HCT116 (cell line): Measurements from ENCODE around the gene PTPRA. TPM values are rescaled to one million over a fixed set of nuclear protein-coding genes. Genes with fewer than 3 reads are reported as not detected.

Experiments
- ATAC-seq: fragments of 200-7000 bp; cut with Tn5 transposase; 2 replicates; pipeline ENCODE4 v1.9.1; 2020; ENCODE audit warnings: mild to moderate bottlenecking, moderate library complexity
- BruUV-seq: library from RNA; stranded (reverse); fragments of 400-500 nt; replicated peaks from 2 replicates; lab custom pipeline; 2021; lab: Mats Ljungman, UMichigan
- CTCF ChIA-PET: fragments of 300-600 bp; sonication (Branson Sonifier 250); formaldehyde crosslinking; loops from one replicate; lab custom pipeline; 2021; ENCODE audit warnings: antibody characterized with exemption; lab: Charles Lee
- POLR2A ChIA-PET: fragments of 300-600, 350-600 bp; sonication (Branson Sonifier 250); formaldehyde crosslinking; loops from one replicate; lab custom pipeline; 2021; ENCODE audit warnings: antibody characterized with exemption; lab: Charles Lee
- RAD21 ChIA-PET, 2 experiments: fragments of 300-600 bp; sonication (Branson Sonifier 250); formaldehyde crosslinking; loops; one replicate each; lab custom pipeline; 2023; ENCODE audit warnings: low total read pairs in 2 of 2; ENCODE audit not compliant: uncharacterized antibody in 2 of 2, unreplicated experiment in 2 of 2, low non-redundant PET in 1 of 2; lab: Charles Lee
- DNase-seq: peaks from one replicate; pipeline ENCODE4 v3.0.0-alpha.2; 2010; ENCODE audit warnings: low read depth, low spot score
- H2AFZ ChIP-seq: fragments of 200-600 bp; shearing (Covaris generic), sonication (generic); 2 replicates; pipeline ENCODE4 v1.6.1; 2017; ENCODE audit warnings: low read depth, mixed run types, mixed read lengths, antibody characterized with exemption, low read length; ENCODE audit not compliant: poor library complexity, severe bottlenecking
- H3K27ac ChIP-seq: 2 replicates; pipeline ENCODE4 v1.5.1; 2012; ENCODE audit warnings: low read depth, low read length
- H3K27me3 ChIP-seq: fragments of 200-600 bp; sonication (generic); 2 replicates; pipeline ENCODE4 v1.6.1; 2016; ENCODE audit warnings: mixed run types, low read length, mixed read lengths; ENCODE audit not compliant: insufficient read depth
- H3K36me3 ChIP-seq, 2 experiments: fragments of 200-500 bp in 1 of 2; fragments of 200-600 bp in 1 of 2; sonication (Bioruptor generic) in 1 of 2; sonication (generic) in 1 of 2; 2 replicates each; pipeline versions ENCODE4 v1.5.1 to v1.6.1; 2014 to 2016; ENCODE audit warnings: low read length in 2 of 2, inconsistent platforms in 1 of 2, mixed read lengths in 1 of 2, mixed run types in 1 of 2; ENCODE audit not compliant: insufficient read depth in 2 of 2, control insufficient read depth in 1 of 2
- H3K4me1 ChIP-seq, 2 experiments: fragments of 200-600 bp in 1 of 2; sonication (generic) in 1 of 2; 2 replicates each; pipeline versions ENCODE4 v1.5.1 to v1.6.1; 2012 to 2017; ENCODE audit warnings: low read length in 2 of 2, inconsistent platforms in 1 of 2, mild to moderate bottlenecking in 1 of 2, mixed read lengths in 1 of 2, mixed run types in 1 of 2, moderate library complexity in 1 of 2; ENCODE audit not compliant: insufficient read depth in 2 of 2, control insufficient read depth in 1 of 2
- H3K4me2 ChIP-seq: fragments of 200-600 bp; sonication (generic); 2 replicates; pipeline ENCODE4 v1.6.1; 2017; ENCODE audit warnings: mixed run types, low read length, mixed read lengths
- H3K4me3 ChIP-seq, 2 experiments: fragments of 200-600 bp in 1 of 2; sonication (generic) in 1 of 2; replicated peaks in 1 of 2; 2 replicates each; pipeline ENCODE4 v1.5.1; 2011 to 2016; ENCODE audit warnings: low read length in 2 of 2, control low read depth in 1 of 2, low read depth in 1 of 2, mild to moderate bottlenecking in 1 of 2, mixed read lengths in 1 of 2, mixed run types in 1 of 2
- H3K79me2 ChIP-seq: fragments of 200-600 bp; sonication (generic); 2 replicates; pipeline ENCODE4 v1.6.1; 2017; ENCODE audit warnings: mild to moderate bottlenecking, mixed run types, low read length, moderate library complexity, mixed read lengths; ENCODE audit not compliant: insufficient read depth
- H3K9ac ChIP-seq: fragments of 200-600 bp; sonication (generic); 2 replicates; pipeline ENCODE4 v1.6.1; 2016; ENCODE audit warnings: low read length, mixed read lengths
- H3K9me2 ChIP-seq: fragments of 200-600 bp; sonication (generic), shearing (Covaris generic); 2 replicates; pipeline ENCODE4 v1.6.1; 2017; ENCODE audit warnings: mixed run types, mild to moderate bottlenecking, moderate library complexity; ENCODE audit not compliant: insufficient read depth
- H3K9me3 ChIP-seq, 2 experiments: fragments of 200-500 bp in 1 of 2; fragments of 200-600 bp in 1 of 2; sonication (Bioruptor generic) in 1 of 2; sonication (generic) in 1 of 2; 2 replicates each; pipeline ENCODE4 v1.6.1; 2014 to 2017; ENCODE audit warnings: low read length in 2 of 2, mixed read lengths in 2 of 2, inconsistent platforms in 1 of 2, low read depth in 1 of 2, mild to moderate bottlenecking in 1 of 2, mixed run types in 1 of 2, moderate library complexity in 1 of 2; ENCODE audit not compliant: control insufficient read depth in 1 of 2, insufficient read depth in 1 of 2
- H4K20me1 ChIP-seq: fragments of 200-600 bp; sonication (generic), shearing (Covaris generic); 2 replicates; pipeline ENCODE4 v1.6.1; 2017; ENCODE audit warnings: mixed run types, mild to moderate bottlenecking, moderate library complexity; ENCODE audit not compliant: insufficient read depth
- EGR1 ChIP-seq: IDR thresholded peaks from 2 replicates; pipeline ENCODE4 v1.6.1; 2012; ENCODE audit warnings: low read depth
- ELF1 ChIP-seq: IDR thresholded peaks from 2 replicates; pipeline ENCODE4 v1.6.1; 2012; ENCODE audit warnings: low read depth, borderline replicate concordance
- POLR2AphosphoS5 ChIP-seq: IDR thresholded peaks from 2 replicates; pipeline ENCODE4 v1.6.1; 2011; ENCODE audit warnings: mild to moderate bottlenecking, low read depth, low read length, moderate library complexity
- SP1 ChIP-seq: IDR thresholded peaks from 2 replicates; pipeline ENCODE4 v1.6.1; 2012; ENCODE audit warnings: low read depth
- SRF ChIP-seq: IDR thresholded peaks from 2 replicates; pipeline ENCODE4 v1.6.1; 2012; ENCODE audit warnings: low read depth
- TCF7L2 ChIP-seq: IDR thresholded peaks from 2 replicates; pipeline ENCODE4 v1.7.0; 2011; ENCODE audit warnings: borderline replicate concordance, inconsistent platforms; ENCODE audit not compliant: insufficient read depth, insufficient read length; ENCODE audit errors: extremely low read depth
- ZFX ChIP-seq: fragments of 450-650 bp; IDR thresholded peaks from 2 replicates; pipeline ENCODE4 v1.6.1; 2017
- intact Hi-C: fragments of 100-400 bp; cut with micrococcal nuclease; formaldehyde crosslinking; loops from 2 replicates; pipeline ENCODE4 v1.10.0; 2022
- total RNA-seq: library from RNA; stranded (reverse); gene quantifications from one replicate; pipeline ENCODE4 v1.2.1, GENCODE V29; 2021; ENCODE audit not compliant: unreplicated experiment

The PTPRA gene
- total RNA-seq, 1 experiment from 2014 or later = 44.6 TPM

- peak overlapping the region; percentile 88 for H3K9ac ChIP-seq
- peaks cover 27% of the 10 kb centered on the region for H3K79me2 ChIP-seq
- H4K20me1 ChIP-seq = no peaks in the 10 kb centered on the region
- no peaks in the 10 kb centered on the region for H3K9me2 ChIP-seq
- CTCF ChIA-PET = interaction anchor here (0.9 kb wide), 1 partner anchor 230 kb away, joined by 3 read pairs; no protein-coding TSS in a partner anchor
- RAD21 ChIA-PET = interaction anchor here in 1 of 2 experiments (0.6 kb wide), 1 partner anchor 94 kb away, joined by 4 read pairs; no protein-coding TSS in a partner anchor
- BruUV-seq = no TSS peak
- peak; percentile 34 for DNase-seq
- peak overlapping the region; percentile 97 for H3K4me2 ChIP-seq
- no peaks in the 10 kb centered on the region for H3K9me3 ChIP-seq
- TF ChIP-seq ELF1 (no peak), SRF (no peak), EGR1 (no peak), POLR2AphosphoS5 (no peak), TCF7L2 (no peak), SP1 (no peak), ZFX (peak; percentile 73)
- H2AFZ ChIP-seq = no peak overlapping the region
- H3K27ac ChIP-seq = peak overlapping the region; percentile 87
- POLR2A ChIA-PET = no interaction called here
- peaks cover under 1 to 28% of the 10 kb centered on the region in 2 experiments; a peak in 3 of 4 replicates for H3K4me1 ChIP-seq
- peak; percentile 21 for ATAC-seq
- peaks cover 5 to 13% of the 10 kb centered on the region in 2 experiments; a peak in 2 of 4 replicates for H3K36me3 ChIP-seq
- intact Hi-C loops = no loop called here
- peak overlapping the region; percentile 73 to 97 for H3K4me3 ChIP-seq
- H3K27me3 ChIP-seq = no peaks in the 10 kb centered on the region
Measured at GRCh38 chr20:3046677-3047462, 173.6 kb downstream of the PTPRA start.
